HEK293T (cell line): Measurements from ENCODE around the gene KLHL36.

ENCODE experiments used
- ARNT ChIP-seq: fragments of 450-650 bp; IDR thresholded peaks from 2 replicates; pipeline ENCODE4 v1.6.1; 2017; ENCODE audit warnings: mild to moderate bottlenecking
- BHLHE40 ChIP-seq: fragments of 450-650 bp; IDR thresholded peaks from 2 replicates; pipeline ENCODE4 v1.6.1; 2016; ENCODE audit warnings: mild to moderate bottlenecking, moderate library complexity, borderline replicate concordance
- CTBP1 ChIP-seq: fragments of 450-650 bp; IDR thresholded peaks from 2 replicates; pipeline ENCODE4 v1.6.1; 2016; ENCODE audit warnings: borderline replicate concordance
- ELF4 ChIP-seq: fragments of 450-650 bp; IDR thresholded peaks from 2 replicates; pipeline ENCODE4 v1.6.1; 2017; ENCODE audit warnings: antibody characterized with exemption
- FOXA1 ChIP-seq: fragments of 450-650 bp; IDR thresholded peaks from 2 replicates; pipeline ENCODE4 v1.6.1; 2016; ENCODE audit warnings: mild to moderate bottlenecking
- FOXM1 ChIP-seq: fragments of 450-650 bp; IDR thresholded peaks from 2 replicates; pipeline ENCODE4 v1.6.1; 2017; ENCODE audit warnings: mild to moderate bottlenecking, borderline replicate concordance
- L3MBTL2 ChIP-seq: fragments of 450-650 bp; conservative IDR thresholded peaks from 2 replicates; pipeline ENCODE4 v1.6.1; 2016; ENCODE audit warnings: mild to moderate bottlenecking
- SP1 ChIP-seq: fragments of 450-650 bp; IDR thresholded peaks from 2 replicates; pipeline ENCODE4 v1.6.1; 2017
- SUZ12 ChIP-seq: fragments of 450-650 bp; IDR thresholded peaks from 2 replicates; pipeline ENCODE4 v1.6.1; 2016; ENCODE audit warnings: mild to moderate bottlenecking
- TARDBP ChIP-seq: fragments of 450-650 bp; IDR thresholded peaks from 2 replicates; pipeline ENCODE4 v1.6.1; 2016
- TF ChIP-seq, protein P1 (sequence below): fragments of 450-650 bp; IDR thresholded peaks from 2 replicates; pipeline ENCODE4 v1.6.1; 2016

DNA sequence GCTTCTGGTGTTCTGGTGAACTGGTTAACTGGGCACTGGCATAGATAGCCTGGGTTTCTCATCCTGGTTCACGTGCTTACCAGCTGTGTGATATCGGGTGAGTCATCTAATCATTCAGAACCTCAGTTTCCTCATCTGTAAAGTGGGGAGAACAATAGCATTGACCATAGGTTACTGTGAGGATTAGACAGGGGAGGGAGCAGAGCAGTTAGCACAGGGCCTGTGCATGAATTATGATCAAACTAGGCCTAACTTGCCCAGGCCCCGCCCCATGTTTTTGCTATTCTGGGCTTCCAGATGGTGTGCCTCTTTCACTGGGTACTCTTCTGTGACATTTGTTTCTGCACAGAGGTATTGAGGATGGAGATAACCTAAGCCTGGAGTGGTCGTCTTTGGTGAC, 4.6 kb upstream of the KLHL36 start:
- TF ChIP-seq, protein P1, sequence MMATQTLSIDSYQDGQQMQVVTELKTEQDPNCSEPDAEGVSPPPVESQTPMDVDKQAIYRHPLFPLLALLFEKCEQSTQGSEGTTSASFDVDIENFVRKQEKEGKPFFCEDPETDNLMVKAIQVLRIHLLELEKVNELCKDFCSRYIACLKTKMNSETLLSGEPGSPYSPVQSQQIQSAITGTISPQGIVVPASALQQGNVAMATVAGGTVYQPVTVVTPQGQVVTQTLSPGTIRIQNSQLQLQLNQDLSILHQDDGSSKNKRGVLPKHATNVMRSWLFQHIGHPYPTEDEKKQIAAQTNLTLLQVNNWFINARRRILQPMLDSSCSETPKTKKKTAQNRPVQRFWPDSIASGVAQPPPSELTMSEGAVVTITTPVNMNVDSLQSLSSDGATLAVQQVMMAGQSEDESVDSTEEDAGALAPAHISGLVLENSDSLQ = no peak
- TF ChIP-seq FOXM1 (no peak), L3MBTL2 (no peak), TARDBP (no peak), FOXA1 (no peak), SP1 (no peak), ELF4 (no peak), ARNT (no peak), SUZ12 (no peak), BHLHE40 (no peak), CTBP1 (no peak)
